ENCODE data around the gene SLC37A1.

Gene SLC37A1

GRCh38 chr21:42571391-42572150, 57.9 kb downstream of the SLC37A1 start:
- H3K9ac ChIP-seq (ENCODE audit: low read depth, low read length), result no peak overlapping the region
- peaks cover 55% of the 10 kb centered on the region for H3K36me3 ChIP-seq (ENCODE audit: control insufficient read depth, insufficient read depth, low read length)

GRCh38 chr21:42572906-42573495, 59.3 kb downstream of the SLC37A1 start:
- Histone ChIP-seq H3K9ac (ENCODE audit: low read depth, low read length) (no peak overlapping the region), H3K9me3 (ENCODE audit: control insufficient read depth, insufficient read depth, low read length) (peaks cover 9% of the 10 kb centered on the region), H3K4me1 (ENCODE audit: control insufficient read depth, insufficient read depth, low read length) (no peaks in the 10 kb centered on the region), H3K27me3 (ENCODE audit: control insufficient read depth, insufficient read depth, low read length) (no peaks in the 10 kb centered on the region), H3K36me3 (ENCODE audit: control insufficient read depth, insufficient read depth, low read length) (peaks cover 53% of the 10 kb centered on the region), H3K4me3 (ENCODE audit: low read depth, low read length) (no peak overlapping the region), H3K27ac (ENCODE audit: low read depth, low read length) (no peak overlapping the region)

More at GRCh38 chr21:42571391-42572150, 57.9 kb downstream of the SLC37A1 start:
- Histone ChIP-seq H3K27ac (ENCODE audit: low read depth, low read length) (no peak overlapping the region), H3K27me3 (ENCODE audit: control insufficient read depth, insufficient read depth, low read length) (no peaks in the 10 kb centered on the region), H3K4me3 (ENCODE audit: low read depth, low read length) (no peak overlapping the region), H3K4me1 (ENCODE audit: control insufficient read depth, insufficient read depth, low read length) (no peaks in the 10 kb centered on the region), H3K9me3 (ENCODE audit: control insufficient read depth, insufficient read depth, low read length) (peaks cover 3% of the 10 kb centered on the region)

- Histone ChIP-seq H3K9me3 (ENCODE audit: control insufficient read depth, insufficient read depth, low read length) (peaks cover 9% of the 10 kb centered on the region), H3K27me3 (ENCODE audit: control insufficient read depth, insufficient read depth, low read length) (no peaks in the 10 kb centered on the region), H3K27ac (ENCODE audit: low read depth, low read length) (no peak overlapping the region), H3K9ac (ENCODE audit: low read depth, low read length) (no peak overlapping the region), H3K4me1 (ENCODE audit: control insufficient read depth, insufficient read depth, low read length) (no peaks in the 10 kb centered on the region), H3K4me3 (ENCODE audit: low read depth, low read length) (no peak overlapping the region), H3K36me3 (ENCODE audit: control insufficient read depth, insufficient read depth, low read length) (peaks cover 39% of the 10 kb centered on the region)
These were observed 60.8 kb downstream of the SLC37A1 start for GRCh38 chr21:42574234-42575027.

- no peaks in the 10 kb centered on the region for H3K4me1 ChIP-seq (ENCODE audit: control insufficient read depth, insufficient read depth, low read length)
- H3K9me3 ChIP-seq (ENCODE audit: control insufficient read depth, insufficient read depth, low read length), result peaks cover 9% of the 10 kb centered on the region
- H3K36me3 ChIP-seq (ENCODE audit: control insufficient read depth, insufficient read depth, low read length), result peaks cover 37% of the 10 kb centered on the region
- no peak overlapping the region for H3K9ac ChIP-seq (ENCODE audit: low read depth, low read length)
- no peak overlapping the region for H3K27ac ChIP-seq (ENCODE audit: low read depth, low read length)
- no peaks in the 10 kb centered on the region for H3K27me3 ChIP-seq (ENCODE audit: control insufficient read depth, insufficient read depth, low read length)
- no peak overlapping the region for H3K4me3 ChIP-seq (ENCODE audit: low read depth, low read length)
These were observed 61.5 kb downstream of the SLC37A1 start for GRCh38 chr21:42575111-42575510.

GRCh38 chr21:42576639-42577038, 63.0 kb downstream of the SLC37A1 start:
- Histone ChIP-seq H3K4me1 (ENCODE audit: control insufficient read depth, insufficient read depth, low read length) (no peaks in the 10 kb centered on the region), H3K9me3 (ENCODE audit: control insufficient read depth, insufficient read depth, low read length) (peaks cover 9% of the 10 kb centered on the region), H3K27ac (ENCODE audit: low read depth, low read length) (no peak overlapping the region), H3K36me3 (ENCODE audit: control insufficient read depth, insufficient read depth, low read length) (peaks cover 28% of the 10 kb centered on the region), H3K9ac (ENCODE audit: low read depth, low read length) (no peak overlapping the region), H3K27me3 (ENCODE audit: control insufficient read depth, insufficient read depth, low read length) (no peaks in the 10 kb centered on the region), H3K4me3 (ENCODE audit: low read depth, low read length) (no peak overlapping the region)

- H3K27ac ChIP-seq (ENCODE audit: low read depth, low read length), result no peak overlapping the region
- no peak overlapping the region for H3K4me3 ChIP-seq (ENCODE audit: low read depth, low read length)
- H3K27me3 ChIP-seq (ENCODE audit: control insufficient read depth, insufficient read depth, low read length), result no peaks in the 10 kb centered on the region
- peaks cover 9% of the 10 kb centered on the region for H3K9me3 ChIP-seq (ENCODE audit: control insufficient read depth, insufficient read depth, low read length)
- H3K9ac ChIP-seq (ENCODE audit: low read depth, low read length), result no peak overlapping the region
- peaks cover 22% of the 10 kb centered on the region for H3K36me3 ChIP-seq (ENCODE audit: control insufficient read depth, insufficient read depth, low read length)
- no peaks in the 10 kb centered on the region for H3K4me1 ChIP-seq (ENCODE audit: control insufficient read depth, insufficient read depth, low read length)
These were observed 64.4 kb downstream of the SLC37A1 start for GRCh38 chr21:42578034-42578433.

GRCh38 chr21:42578761-42579415, 65.2 kb downstream of the SLC37A1 start:
- Histone ChIP-seq H3K4me1 (ENCODE audit: control insufficient read depth, insufficient read depth, low read length) (no peaks in the 10 kb centered on the region), H3K4me3 (ENCODE audit: low read depth, low read length) (no peak overlapping the region), H3K27me3 (ENCODE audit: control insufficient read depth, insufficient read depth, low read length) (no peaks in the 10 kb centered on the region), H3K9ac (ENCODE audit: low read depth, low read length) (no peak overlapping the region), H3K27ac (ENCODE audit: low read depth, low read length) (no peak overlapping the region), H3K9me3 (ENCODE audit: control insufficient read depth, insufficient read depth, low read length) (peaks cover 9% of the 10 kb centered on the region), H3K36me3 (ENCODE audit: control insufficient read depth, insufficient read depth, low read length) (peaks cover 15% of the 10 kb centered on the region)

GRCh38 chr21:42579456-42580075, 65.9 kb downstream of the SLC37A1 start:
- Histone ChIP-seq H3K27me3 (ENCODE audit: control insufficient read depth, insufficient read depth, low read length) (no peaks in the 10 kb centered on the region), H3K9ac (ENCODE audit: low read depth, low read length) (no peak overlapping the region), H3K27ac (ENCODE audit: low read depth, low read length) (no peak overlapping the region), H3K4me3 (ENCODE audit: low read depth, low read length) (no peak overlapping the region), H3K4me1 (ENCODE audit: control insufficient read depth, insufficient read depth, low read length) (no peaks in the 10 kb centered on the region), H3K36me3 (ENCODE audit: control insufficient read depth, insufficient read depth, low read length) (peaks cover 10% of the 10 kb centered on the region), H3K9me3 (ENCODE audit: control insufficient read depth, insufficient read depth, low read length) (peaks cover 9% of the 10 kb centered on the region)

GRCh38 chr21:42580076-42580792, 66.6 kb downstream of the SLC37A1 start:
- no peak overlapping the region for H3K4me3 ChIP-seq (ENCODE audit: low read depth, low read length)

GRCh38 chr21:42580793-42581321, 67.2 kb downstream of the SLC37A1 start:
- no peaks in the 10 kb centered on the region for H3K4me1 ChIP-seq (ENCODE audit: control insufficient read depth, insufficient read depth, low read length)
- H3K4me3 ChIP-seq (ENCODE audit: low read depth, low read length), result no peak overlapping the region
- H3K36me3 ChIP-seq (ENCODE audit: control insufficient read depth, insufficient read depth, low read length), result no peaks in the 10 kb centered on the region
- no peak overlapping the region for H3K9ac ChIP-seq (ENCODE audit: low read depth, low read length)
- H3K27me3 ChIP-seq (ENCODE audit: control insufficient read depth, insufficient read depth, low read length), result no peaks in the 10 kb centered on the region
- H3K27ac ChIP-seq (ENCODE audit: low read depth, low read length), result no peak overlapping the region
- peaks cover 9% of the 10 kb centered on the region for H3K9me3 ChIP-seq (ENCODE audit: control insufficient read depth, insufficient read depth, low read length)

More at GRCh38 chr21:42580076-42580792, 66.6 kb downstream of the SLC37A1 start:
- H3K36me3 ChIP-seq (ENCODE audit: control insufficient read depth, insufficient read depth, low read length), result peaks cover 4% of the 10 kb centered on the region
- no peak overlapping the region for H3K9ac ChIP-seq (ENCODE audit: low read depth, low read length)
- H3K4me1 ChIP-seq (ENCODE audit: control insufficient read depth, insufficient read depth, low read length), result no peaks in the 10 kb centered on the region
- peaks cover 9% of the 10 kb centered on the region for H3K9me3 ChIP-seq (ENCODE audit: control insufficient read depth, insufficient read depth, low read length)
- no peaks in the 10 kb centered on the region for H3K27me3 ChIP-seq (ENCODE audit: control insufficient read depth, insufficient read depth, low read length)
- no peak overlapping the region for H3K27ac ChIP-seq (ENCODE audit: low read depth, low read length)

Data from HUES48 (cell line).